GM21786 (cell line): ENCODE data around the gene ATXN1.

Experiments used
- ATAC-seq: cut with Tn5 transposase; IDR thresholded peaks from one replicate; pipeline ENCODE4 v1.9.1; 2021; ENCODE audit not compliant: unreplicated experiment

The ATXN1 gene

GRCh38 chr6:16514249-16514648 is 247.0 kb downstream of the ATXN1 start:
- no peak for ATAC-seq

GRCh38 chr6:16512544-16513290 is 248.5 kb downstream of the ATXN1 start:
- no peak for ATAC-seq

- peak; percentile 67 for ATAC-seq
Measured at GRCh38 chr6:16511723-16512489, 249.4 kb downstream of the ATXN1 start.

- no peak for ATAC-seq
Measured at GRCh38 chr6:16511040-16511660, 250.1 kb downstream of the ATXN1 start.

GRCh38 chr6:16510245-16510644 is 251.0 kb downstream of the ATXN1 start:
- ATAC-seq: no peak

GRCh38 chr6:16508959-16509358 is 252.3 kb downstream of the ATXN1 start:
- ATAC-seq: no peak

GRCh38 chr6:16505711-16506357 is 255.4 kb downstream of the ATXN1 start:
- no peak for ATAC-seq

- ATAC-seq: no peak
Measured at GRCh38 chr6:16504609-16505008, 256.7 kb downstream of the ATXN1 start.

GRCh38 chr6:16503970-16504415 is 257.3 kb downstream of the ATXN1 start:
- ATAC-seq: peak; percentile 89

- no peak for ATAC-seq
Measured at GRCh38 chr6:16503241-16503775, 258.0 kb downstream of the ATXN1 start.

GRCh38 chr6:16498957-16499356 is 262.3 kb downstream of the ATXN1 start:
- ATAC-seq: no peak

- no peak for ATAC-seq
Measured at GRCh38 chr6:16498237-16498636, 263.0 kb downstream of the ATXN1 start.

GRCh38 chr6:16496991-16497801 is 264.1 kb downstream of the ATXN1 start:
- ATAC-seq: no peak

- no peak for ATAC-seq
Measured at GRCh38 chr6:16496210-16496609, 265.1 kb downstream of the ATXN1 start.

- ATAC-seq: peak; percentile 89
Measured at GRCh38 chr6:16494793-16495192, 266.5 kb downstream of the ATXN1 start.

- ATAC-seq: no peak
Measured at GRCh38 chr6:16493802-16494201, 267.5 kb downstream of the ATXN1 start.

GRCh38 chr6:16493112-16493511 is 268.1 kb downstream of the ATXN1 start:
- ATAC-seq: peak; percentile 35

GRCh38 chr6:16491666-16492313 is 269.5 kb downstream of the ATXN1 start:
- ATAC-seq: no peak

- no peak for ATAC-seq
Measured at GRCh38 chr6:16490616-16491015, 270.6 kb downstream of the ATXN1 start.

- ATAC-seq: no peak
Measured at GRCh38 chr6:16488813-16489212, 272.4 kb downstream of the ATXN1 start.
